Right atrium auricular region (tissue), 2 donors: ENCODE results near the gene PAFAH1B1. TPM values are rescaled to one million over a fixed set of nuclear protein-coding genes. Genes with fewer than 3 reads are reported as not detected.
A peak's percentile ranks its signal among the peaks of the same experiment; 100 is the strongest.

Experiments
- DNase-seq: peaks from one replicate; pipeline ENCODE4 v3.0.0-alpha.2; 2019; ENCODE audit warnings: low spot score
- H3K27ac ChIP-seq, 2 donors: fragments of 200-600 bp; sonication (generic); 1 replicate in 1 of 2; 2 replicates in 1 of 2; pipeline ENCODE4 v1.5.1; 2016 to 2019
- H3K27me3 ChIP-seq, 2 donors: fragments of 200-600 bp; sonication (generic); one replicate each; pipeline versions ENCODE4 v1.5.1 to v1.6.0; 2017 to 2019
- H3K36me3 ChIP-seq: fragments of 200-600 bp; sonication (generic); one replicate; pipeline ENCODE4 v1.5.1; 2016
- H3K4me1 ChIP-seq, 2 donors: fragments of 200-600 bp; sonication (generic); one replicate each; pipeline versions ENCODE4 v1.5.1 to v1.6.0; 2017 to 2019
- H3K4me3 ChIP-seq, 2 donors: fragments of 200-600 bp; sonication (generic); 1 replicate in 1 of 2; 2 replicates in 1 of 2; pipeline ENCODE4 v1.5.1; 2017 to 2019; ENCODE audit warnings: mild to moderate bottlenecking in 1 of 2, moderate library complexity in 1 of 2
- H3K9me3 ChIP-seq, 2 donors: fragments of 200-600 bp; sonication (generic); one replicate each; pipeline ENCODE4 v1.5.1; 2019
- CTCF ChIP-seq, 2 donors: fragments of 200-600 bp; sonication (generic); IDR thresholded peaks; one replicate each; pipeline ENCODE4 v1.5.1; 2019; ENCODE audit warnings: antibody characterized with exemption in 2 of 2
- total RNA-seq, 2 donors: library from RNA; depleted of rRNA; stranded (reverse); fragments of >200 nt; gene quantifications; one replicate each; pipeline ENCODE4 v1.1.0, GENCODE V29; 2016

PAFAH1B1 gene
- total RNA-seq, 2 donors from 2014 or later, result 55.4 to 71.6 TPM

- peaks cover 45% of the 10 kb centered on the region for H3K36me3 ChIP-seq
- no peaks in the 10 kb centered on the region for H3K27me3 ChIP-seq
- H3K4me3 ChIP-seq, result no peak overlapping the region
- TF ChIP-seq CTCF (IDR thresholded peaks at IDR 0.05), result no peak
- H3K9me3 ChIP-seq, result no peaks in the 10 kb centered on the region
- peaks cover 0 to 44% of the 10 kb centered on the region in 2 donors for H3K4me1 ChIP-seq
- H3K27ac ChIP-seq, result peak overlapping the region; percentile 41 to 44
- DNase-seq, result peak; percentile 60
Observed at GRCh38 chr17:2688351-2689342, 95.2 kb downstream of the PAFAH1B1 start.

- H3K36me3 ChIP-seq, result peaks cover 45% of the 10 kb centered on the region
- H3K4me3 ChIP-seq, result no peak overlapping the region
- H3K27ac ChIP-seq, result peak overlapping the region in 1 of 2 donors; percentile 44
- no peaks in the 10 kb centered on the region for H3K27me3 ChIP-seq
- H3K4me1 ChIP-seq, result peaks cover 0 to 44% of the 10 kb centered on the region in 2 donors
- DNase-seq, result peak; percentile 59
- no peaks in the 10 kb centered on the region for H3K9me3 ChIP-seq
- TF ChIP-seq CTCF (IDR thresholded peaks at IDR 0.05), result no peak
Observed at GRCh38 chr17:2689411-2690164, 96.1 kb downstream of the PAFAH1B1 start.

- Histone ChIP-seq H3K27ac (no peak overlapping the region), H3K4me3 (peak overlapping the region in 1 of 2 donors; percentile 4), H3K36me3 (peaks cover 52% of the 10 kb centered on the region), H3K4me1 (peaks cover 0 to 44% of the 10 kb centered on the region in 2 donors), H3K27me3 (no peaks in the 10 kb centered on the region), H3K9me3 (no peaks in the 10 kb centered on the region)
- TF ChIP-seq CTCF (IDR thresholded peaks at IDR 0.05), result no peak
- peak; percentile 53 for DNase-seq
Observed at GRCh38 chr17:2690165-2691068, 97.0 kb downstream of the PAFAH1B1 start.

- no peak for DNase-seq
Observed at GRCh38 chr17:2691069-2691871, 97.8 kb downstream of the PAFAH1B1 start.

More at GRCh38 chr17:2691069-2691871, 97.8 kb downstream of the PAFAH1B1 start:
- Histone ChIP-seq H3K4me1 (peaks cover 0 to 40% of the 10 kb centered on the region in 2 donors), H3K36me3 (peaks cover 61% of the 10 kb centered on the region), H3K27me3 (no peaks in the 10 kb centered on the region), H3K4me3 (no peak overlapping the region), H3K9me3 (no peaks in the 10 kb centered on the region), H3K27ac (no peak overlapping the region)
- no peak for TF ChIP-seq CTCF (IDR thresholded peaks at IDR 0.05)
